BE2C (cell line): ENCODE measurements around the gene GPR35.

Source experiments
- DNase-seq: peaks from one replicate; pipeline ENCODE4 v3.0.0-alpha.2; 2020
- H3K27me3 ChIP-seq: fragments of 250-450 bp; sonication (Bioruptor Pico); 2 replicates; pipeline ENCODE4 v1.5.1; 2020; ENCODE audit warnings: mild to moderate bottlenecking
- H3K36me3 ChIP-seq: fragments of 250-450 bp; sonication (Bioruptor Pico); 2 replicates; pipeline ENCODE4 v1.5.1; 2020; ENCODE audit warnings: mild to moderate bottlenecking
- H3K4me1 ChIP-seq: fragments of 250-450 bp; sonication (Bioruptor Pico); 2 replicates; pipeline ENCODE4 v1.5.1; 2020
- H3K4me3 ChIP-seq: 2 replicates; pipeline ENCODE4 v1.5.1; 2011; ENCODE audit warnings: low read depth, low read length
- H3K9me3 ChIP-seq: fragments of 250-450 bp; sonication (Bioruptor Pico); 2 replicates; pipeline ENCODE4 v1.5.1; 2020
- TF ChIP-seq, protein P1 (sequence below): IDR thresholded peaks from 2 replicates; pipeline ENCODE4 v1.5.1; 2012; ENCODE audit warnings: mild to moderate bottlenecking, low read depth, low read length

Gene GPR35

DNA sequence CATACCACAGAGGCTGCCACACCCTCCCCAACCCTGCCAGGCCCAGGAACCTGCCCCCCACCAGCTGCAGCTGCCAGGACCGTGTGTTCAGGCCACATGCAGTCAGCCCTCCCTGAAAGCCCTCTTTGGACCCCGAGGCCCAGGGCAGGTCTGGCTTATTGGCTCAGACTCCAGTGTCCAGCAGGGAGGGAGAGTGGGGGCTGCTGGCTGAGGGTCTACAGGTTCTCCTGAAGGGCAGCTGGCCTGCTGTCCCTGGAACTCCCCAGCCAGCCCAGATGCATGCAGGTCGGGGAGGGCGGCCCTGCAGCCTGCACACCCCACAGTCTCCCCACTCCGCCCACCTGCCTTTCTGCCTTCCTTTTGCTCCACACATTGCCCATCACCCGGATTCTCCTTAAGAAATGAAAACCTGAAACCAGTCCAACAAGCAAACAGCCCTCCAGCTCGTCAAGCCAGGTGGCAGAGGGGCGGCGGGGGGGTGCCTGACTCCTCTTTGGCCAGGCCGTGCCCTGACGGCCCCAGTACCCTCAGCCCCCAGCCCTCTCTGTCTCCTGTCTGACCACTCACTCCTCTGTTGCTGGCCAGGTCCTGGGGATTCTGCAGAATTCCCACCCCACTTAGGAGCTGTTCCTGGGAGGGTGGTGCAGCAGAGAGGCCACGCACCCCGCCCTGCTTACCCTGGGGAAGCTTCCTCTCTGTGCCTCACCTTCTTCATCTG, 18.0 kb downstream of the GPR35 start:
- TF ChIP-seq, protein P1, sequence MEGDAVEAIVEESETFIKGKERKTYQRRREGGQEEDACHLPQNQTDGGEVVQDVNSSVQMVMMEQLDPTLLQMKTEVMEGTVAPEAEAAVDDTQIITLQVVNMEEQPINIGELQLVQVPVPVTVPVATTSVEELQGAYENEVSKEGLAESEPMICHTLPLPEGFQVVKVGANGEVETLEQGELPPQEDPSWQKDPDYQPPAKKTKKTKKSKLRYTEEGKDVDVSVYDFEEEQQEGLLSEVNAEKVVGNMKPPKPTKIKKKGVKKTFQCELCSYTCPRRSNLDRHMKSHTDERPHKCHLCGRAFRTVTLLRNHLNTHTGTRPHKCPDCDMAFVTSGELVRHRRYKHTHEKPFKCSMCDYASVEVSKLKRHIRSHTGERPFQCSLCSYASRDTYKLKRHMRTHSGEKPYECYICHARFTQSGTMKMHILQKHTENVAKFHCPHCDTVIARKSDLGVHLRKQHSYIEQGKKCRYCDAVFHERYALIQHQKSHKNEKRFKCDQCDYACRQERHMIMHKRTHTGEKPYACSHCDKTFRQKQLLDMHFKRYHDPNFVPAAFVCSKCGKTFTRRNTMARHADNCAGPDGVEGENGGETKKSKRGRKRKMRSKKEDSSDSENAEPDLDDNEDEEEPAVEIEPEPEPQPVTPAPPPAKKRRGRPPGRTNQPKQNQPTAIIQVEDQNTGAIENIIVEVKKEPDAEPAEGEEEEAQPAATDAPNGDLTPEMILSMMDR: no peak
- Histone ChIP-seq H3K9me3 (no peaks in the 10 kb centered on the region), H3K27me3 (peaks cover 34% of the 10 kb centered on the region), H3K36me3 (no peaks in the 10 kb centered on the region), H3K4me1 (peaks cover 2% of the 10 kb centered on the region; the same call in 1 of the 2 replicates), H3K4me3 (no peak overlapping the region)
- DNase-seq: no peak

DNA sequence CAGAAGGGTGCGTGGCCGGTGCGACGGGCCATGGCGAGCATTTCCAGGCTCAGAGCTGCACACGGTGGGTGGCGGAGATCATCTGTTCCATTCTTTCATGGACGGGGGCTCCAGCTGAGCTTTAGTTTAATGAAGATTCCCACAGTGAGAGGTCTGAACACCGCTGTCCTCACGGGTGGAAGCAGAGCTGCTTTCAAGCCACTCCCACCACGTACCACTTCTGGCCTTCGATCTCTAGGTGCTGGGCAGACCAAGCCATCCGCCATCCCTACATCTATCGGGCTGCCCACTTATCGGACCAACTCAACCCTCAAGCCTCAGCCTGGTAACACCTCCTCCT, 18.5 kb downstream of the GPR35 start:
- DNase-seq: no peak
- peaks cover 34% of the 10 kb centered on the region for H3K27me3 ChIP-seq

DNA sequence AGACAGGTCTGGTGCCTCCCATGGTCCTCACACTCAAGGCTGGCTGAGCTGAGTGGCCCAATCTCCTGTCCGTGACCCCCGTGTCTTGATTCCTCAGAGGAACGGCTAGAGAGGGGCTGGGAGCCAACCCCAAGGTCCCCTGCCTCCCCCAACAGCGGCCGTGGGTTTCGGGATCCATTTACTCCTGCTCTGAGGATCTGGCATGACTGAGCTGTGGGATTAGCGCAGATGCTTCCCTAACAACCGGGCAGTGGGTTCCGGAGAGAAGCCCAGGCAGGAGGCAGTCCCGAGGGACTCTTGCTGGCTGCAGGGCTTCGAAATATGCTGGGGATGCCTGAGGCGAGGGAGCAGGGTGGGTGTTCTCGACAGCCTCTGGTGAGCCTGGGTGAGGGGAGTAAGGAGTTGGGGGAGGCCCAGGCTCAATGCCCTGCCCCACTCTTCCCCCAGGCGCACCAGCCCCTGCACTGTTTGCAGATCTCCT, 18.9 kb downstream of the GPR35 start:
- TF ChIP-seq, protein P1: no peak
- DNase-seq: peak; percentile 68
- Histone ChIP-seq H3K4me3 (no peak overlapping the region), H3K36me3 (no peaks in the 10 kb centered on the region), H3K27me3 (peaks cover 32% of the 10 kb centered on the region), H3K9me3 (no peaks in the 10 kb centered on the region), H3K4me1 (peaks cover 2% of the 10 kb centered on the region; the same call in 1 of the 2 replicates)

More for the DNA sequence above, 18.5 kb downstream of the GPR35 start:
- Histone ChIP-seq H3K36me3 (no peaks in the 10 kb centered on the region), H3K4me1 (peaks cover 2% of the 10 kb centered on the region; the same call in 1 of the 2 replicates), H3K9me3 (no peaks in the 10 kb centered on the region), H3K4me3 (no peak overlapping the region)
- TF ChIP-seq, protein P1: no peak

DNA sequence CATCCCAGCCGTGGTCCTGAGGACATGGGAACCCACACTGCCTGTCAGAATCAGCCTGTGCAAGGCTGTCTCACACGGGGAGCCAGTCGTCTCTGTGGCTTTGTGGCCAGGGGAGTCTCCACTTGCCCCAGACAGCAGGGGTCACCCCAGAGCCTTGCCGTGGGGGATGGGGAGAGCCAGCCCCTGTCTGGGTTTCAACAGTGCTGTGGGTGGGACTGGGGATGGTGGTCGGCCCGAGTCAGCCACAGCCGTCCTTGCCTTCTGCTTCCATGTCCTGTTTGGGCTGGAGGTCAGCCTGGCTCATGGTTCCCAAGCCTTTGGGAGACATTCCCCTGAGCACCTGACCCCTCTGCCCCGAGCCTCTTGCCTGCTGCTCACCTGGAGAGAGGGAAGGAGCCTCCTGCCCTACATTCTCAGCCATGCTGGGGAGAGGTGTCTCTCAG, 19.6 kb downstream of the GPR35 start:
- no peaks in the 10 kb centered on the region for H3K36me3 ChIP-seq
- H3K4me3 ChIP-seq: no peak overlapping the region
- TF ChIP-seq, protein P1: no peak
- H3K27me3 ChIP-seq: peaks cover 29% of the 10 kb centered on the region
- no peaks in the 10 kb centered on the region for H3K9me3 ChIP-seq
- DNase-seq: no peak
- H3K4me1 ChIP-seq: peaks cover 2% of the 10 kb centered on the region; the same call in 1 of the 2 replicates

GRCh38 chr2:240645346-240645745, 20.1 kb downstream of the GPR35 start:
- Histone ChIP-seq H3K4me3 (no peak overlapping the region), H3K27me3 (peaks cover 29% of the 10 kb centered on the region), H3K9me3 (no peaks in the 10 kb centered on the region), H3K4me1 (peaks cover 2% of the 10 kb centered on the region; the same call in 1 of the 2 replicates), H3K36me3 (no peaks in the 10 kb centered on the region)
- no peak for DNase-seq
- TF ChIP-seq, protein P1: no peak

DNA sequence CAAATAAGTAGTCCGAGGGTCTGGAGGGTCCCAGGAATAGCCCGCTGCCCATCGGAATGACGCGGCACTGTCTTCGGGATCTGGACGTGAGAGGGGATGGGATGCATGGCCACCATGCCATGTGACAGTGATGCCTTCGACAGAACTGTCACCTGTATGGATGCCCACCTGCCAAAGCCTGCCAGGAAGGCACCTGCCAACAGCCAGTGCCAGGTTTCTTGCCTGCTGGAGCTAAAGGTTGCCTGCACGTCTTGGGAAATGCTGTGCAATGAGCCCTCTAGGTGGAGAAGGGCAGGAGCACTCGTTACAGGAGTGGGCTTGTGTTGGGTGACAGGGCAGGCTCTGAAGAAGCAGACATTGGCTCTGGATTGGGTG, 20.5 kb downstream of the GPR35 start:
- H3K27me3 ChIP-seq: peaks cover 32% of the 10 kb centered on the region
- no peak for DNase-seq
- peaks cover 2% of the 10 kb centered on the region; the same call in 1 of the 2 replicates for H3K4me1 ChIP-seq
- H3K4me3 ChIP-seq: no peak overlapping the region
- H3K36me3 ChIP-seq: no peaks in the 10 kb centered on the region
- TF ChIP-seq, protein P1: no peak
- no peaks in the 10 kb centered on the region for H3K9me3 ChIP-seq
